Kidney (tissue), 14 donors: ENCODE results near the gene NAV3. TPM values are rescaled to one million over a fixed set of nuclear protein-coding genes. Genes with fewer than 3 reads are reported as not detected.
A peak's percentile ranks its signal among the peaks of the same experiment; 100 is the strongest.

Source experiments
- DNase-seq, 5 donors: peaks; one replicate each; pipeline ENCODE4 v3.0.0-alpha.2; 2013 to 2020
- FAIRE-seq: peaks from 2 replicates; lab custom pipeline; 2012; peaks lifted over from hg19 to GRCh38; lab: Jason Lieb, UNC
- H3K27ac ChIP-seq, 2 donors: one replicate each; pipeline ENCODE4 v1.7.0; 2013; ENCODE audit warnings: low read depth in 2 of 2, low read length in 2 of 2, inconsistent platforms in 1 of 2
- H3K27me3 ChIP-seq: one replicate; pipeline ENCODE4 v1.7.1; 2013; ENCODE audit warnings: low read length, inconsistent platforms; ENCODE audit not compliant: control insufficient read depth, insufficient read depth
- H3K36me3 ChIP-seq, 3 donors: one replicate each; pipeline versions ENCODE4 v1.7.0 to v1.7.1; 2013; ENCODE audit warnings: low read length in 3 of 3, control low read depth in 1 of 3, inconsistent platforms in 1 of 3; ENCODE audit not compliant: insufficient read depth in 3 of 3, control insufficient read depth in 2 of 3
- H3K4me1 ChIP-seq, 3 donors: one replicate each; pipeline versions ENCODE4 v1.7.0 to v1.7.1; 2013; ENCODE audit warnings: low read length in 3 of 3, inconsistent platforms in 1 of 3, low read depth in 1 of 3; ENCODE audit not compliant: control insufficient read depth in 2 of 3, insufficient read depth in 2 of 3
- H3K4me3 ChIP-seq, 3 donors: one replicate each; pipeline versions ENCODE4 v1.7.0 to v1.8.1; 2013; ENCODE audit warnings: low read length in 3 of 3, control low read depth in 1 of 3, inconsistent platforms in 1 of 3
- H3K9ac ChIP-seq, 3 donors: one replicate each; pipeline versions ENCODE4 v1.7.0 to v1.7.1; 2013; ENCODE audit warnings: low read length in 3 of 3, control low read depth in 1 of 3, inconsistent platforms in 1 of 3
- H3K9me3 ChIP-seq, 3 donors: one replicate each; pipeline versions ENCODE4 v1.7.0 to v1.7.1; 2013; ENCODE audit warnings: low read length in 3 of 3, control low read depth in 1 of 3, inconsistent platforms in 1 of 3; ENCODE audit not compliant: control insufficient read depth in 2 of 3, insufficient read depth in 1 of 3
- intact Hi-C: fragments of 100-400 bp; cut with DNase I; formaldehyde crosslinking; loops from one replicate; pipeline ENCODE4 v1.11.1; 2022
- polyA plus RNA-seq: library from polyadenylated mRNA; stranded (reverse); fragments of 350-450 nt; fragmentation: Illumina TruSeq; extraction: RNeasy Lipid Tissue Mini Kit (QIAGEN cat#74804); gene quantifications from one replicate; pipeline ENCODE4 v1.2.3, GENCODE V29; 2014; ENCODE audit warnings: low read depth, low replicate concordance; ENCODE audit not compliant: insufficient read depth
- total RNA-seq: library from RNA; stranded (reverse); fragmentation: NEBNext Ultra II Directional; extraction: Animal tissue kit (Norgen Biotek cat#: 25700); gene quantifications from one replicate; pipeline ENCODE4 v1.2.1, GENCODE V29; 2021
- TF ChIP-seq, protein P1 (sequence below): IDR thresholded peaks from 3 replicates; pipeline ENCODE4 v1.5.1; 2012; ENCODE audit warnings: mild to moderate bottlenecking, moderate library complexity, borderline replicate concordance; ENCODE audit not compliant: insufficient read depth; ENCODE audit errors: extremely low read depth
- donor health status: control.
- donor health status: control.
- donor health status: control.
- donor health status: control.
- donor health status: control.
- donor health status: DM: yes; HTN: yes; CAD: no.
- donor health status: Normal renal cell carcinoma (clear cell type).

The NAV3 gene
- total and polyA plus RNA-seq, 2 donors from 2014 or later: 0.34 to 4.5 TPM

DNA sequence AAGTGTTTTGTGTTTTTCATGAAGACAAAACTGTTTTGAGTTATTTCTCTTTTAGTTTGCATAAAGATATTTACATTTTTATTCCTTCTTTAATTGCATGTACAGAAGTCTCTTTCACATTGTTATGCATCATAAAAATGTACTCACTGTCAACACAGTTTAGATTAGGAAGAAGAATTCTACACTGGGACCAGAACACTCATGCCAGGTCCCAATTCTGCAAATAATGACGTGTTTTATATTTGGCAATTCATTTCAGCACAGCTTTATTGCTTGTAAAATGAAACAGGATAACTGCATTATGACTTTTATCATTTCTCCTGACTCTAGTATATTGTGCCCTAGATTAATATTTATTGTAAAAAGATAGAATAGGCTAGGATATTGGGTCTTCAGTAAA lies 369.2 kb downstream of the NAV3 start:
- Histone ChIP-seq H3K36me3 (no peaks in the 10 kb centered on the region), H3K9ac (no peak overlapping the region), H3K4me1 (no peaks in the 10 kb centered on the region), H3K27me3 (no peaks in the 10 kb centered on the region), H3K4me3 (no peak overlapping the region), H3K27ac (no peak overlapping the region), H3K9me3 (no peaks in the 10 kb centered on the region)
- no peak for DNase-seq
- TF ChIP-seq, protein P1, sequence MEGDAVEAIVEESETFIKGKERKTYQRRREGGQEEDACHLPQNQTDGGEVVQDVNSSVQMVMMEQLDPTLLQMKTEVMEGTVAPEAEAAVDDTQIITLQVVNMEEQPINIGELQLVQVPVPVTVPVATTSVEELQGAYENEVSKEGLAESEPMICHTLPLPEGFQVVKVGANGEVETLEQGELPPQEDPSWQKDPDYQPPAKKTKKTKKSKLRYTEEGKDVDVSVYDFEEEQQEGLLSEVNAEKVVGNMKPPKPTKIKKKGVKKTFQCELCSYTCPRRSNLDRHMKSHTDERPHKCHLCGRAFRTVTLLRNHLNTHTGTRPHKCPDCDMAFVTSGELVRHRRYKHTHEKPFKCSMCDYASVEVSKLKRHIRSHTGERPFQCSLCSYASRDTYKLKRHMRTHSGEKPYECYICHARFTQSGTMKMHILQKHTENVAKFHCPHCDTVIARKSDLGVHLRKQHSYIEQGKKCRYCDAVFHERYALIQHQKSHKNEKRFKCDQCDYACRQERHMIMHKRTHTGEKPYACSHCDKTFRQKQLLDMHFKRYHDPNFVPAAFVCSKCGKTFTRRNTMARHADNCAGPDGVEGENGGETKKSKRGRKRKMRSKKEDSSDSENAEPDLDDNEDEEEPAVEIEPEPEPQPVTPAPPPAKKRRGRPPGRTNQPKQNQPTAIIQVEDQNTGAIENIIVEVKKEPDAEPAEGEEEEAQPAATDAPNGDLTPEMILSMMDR: no peak
- intact Hi-C loops: no loop called here
- no peak for FAIRE-seq

GRCh38 chr12:78204926-78205325 lies 374.2 kb downstream of the NAV3 start:
- no peak overlapping the region for H3K27ac ChIP-seq
- H3K9me3 ChIP-seq: no peaks in the 10 kb centered on the region
- H3K4me1 ChIP-seq: peaks cover 0 to 3% (median 0%) of the 10 kb centered on the region in 3 donors
- no peaks in the 10 kb centered on the region for H3K27me3 ChIP-seq
- FAIRE-seq (no peak), DNase-seq (no peak)
- H3K9ac ChIP-seq: no peak overlapping the region
- no peak overlapping the region for H3K4me3 ChIP-seq
- intact Hi-C loops: no loop called here
- H3K36me3 ChIP-seq: no peaks in the 10 kb centered on the region
- TF ChIP-seq, protein P1: no peak

DNA sequence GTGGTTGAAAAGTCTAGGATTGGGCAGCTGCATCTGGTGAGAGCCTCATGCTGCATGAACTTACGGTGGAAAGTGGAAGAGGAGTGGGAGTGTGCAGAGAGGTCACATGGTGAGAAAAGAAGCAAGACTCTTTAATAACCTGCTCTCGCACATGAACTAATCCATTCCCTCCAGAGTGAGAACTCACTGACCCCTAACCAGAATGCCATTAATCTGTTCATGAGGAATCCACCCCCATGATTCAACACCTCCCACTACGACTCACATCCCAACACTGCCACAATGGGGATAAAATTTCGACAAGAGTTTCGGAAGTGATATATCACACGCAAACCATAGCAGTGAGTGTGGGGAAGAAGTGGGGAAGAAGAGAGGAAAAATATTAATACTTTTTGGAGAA lies 377.4 kb downstream of the NAV3 start:
- H3K9ac ChIP-seq: no peak overlapping the region
- no peak overlapping the region for H3K27ac ChIP-seq
- H3K4me1 ChIP-seq: peaks cover 0 to 3% (median 0%) of the 10 kb centered on the region in 3 donors
- no peaks in the 10 kb centered on the region for H3K9me3 ChIP-seq
- intact Hi-C loops: no loop called here
- TF ChIP-seq, protein P1: no peak
- DNase-seq (peak in 4 of 5 donors; percentile 48 to 89 (median 68)), FAIRE-seq (no peak)
- no peak overlapping the region for H3K4me3 ChIP-seq
- no peaks in the 10 kb centered on the region for H3K36me3 ChIP-seq
- H3K27me3 ChIP-seq: no peaks in the 10 kb centered on the region
